SK-N-DZ (cell line): ENCODE measurements around the gene POLR1C. TPM values are rescaled to one million over a fixed set of nuclear protein-coding genes. Genes with fewer than 3 reads are reported as not detected.
A peak's percentile ranks its signal among the peaks of the same experiment; 100 is the strongest.
"Not testable (repeated sequence)": the region's sequence is repeated elsewhere in the genome, so short reads cannot be mapped to it uniquely, and the experiment has no call there.

Experiments used
- DNase-seq: peaks from one replicate; pipeline ENCODE4 v3.0.0-alpha.2; 2015; ENCODE audit warnings: low spot score
- polyA plus RNA-seq, 2 experiments: library from polyadenylated mRNA; depleted of rRNA; stranded (reverse); fragments of >200 nt; gene quantifications; 2 replicates each; pipeline ENCODE4 v1.2.3, GENCODE V29; 2014

POLR1C gene
- 42.1 and 53.5 TPM in 2 replicates for polyA plus RNA-seq (2014; cell fraction: cytosol; rRNA removed)
- 137 and 164 TPM in 2 replicates for polyA plus RNA-seq (2014; cell fraction: nucleus; rRNA removed)

- DNase-seq = peak; percentile 98
These were observed at the start of gene POLR1C, which contains the start of gene YIPF3 for GRCh38 chr6:43516697-43517504. Gene POLR1C, plus strand, starts transcription at chr6:43517089. Its CDS starts 21 bp downstream, at chr6:43517110. Gene YIPF3, minus strand, starts transcription at chr6:43516926. Its CDS starts 119 bp downstream, at chr6:43516807.

- not testable (repeated sequence) for DNase-seq
These were observed 49.6 kb upstream of the POLR1C start for GRCh38 chr6:43467265-43467664.

- no peak for DNase-seq
These were observed 49.1 kb upstream of the POLR1C start for GRCh38 chr6:43467752-43468151.

DNA sequence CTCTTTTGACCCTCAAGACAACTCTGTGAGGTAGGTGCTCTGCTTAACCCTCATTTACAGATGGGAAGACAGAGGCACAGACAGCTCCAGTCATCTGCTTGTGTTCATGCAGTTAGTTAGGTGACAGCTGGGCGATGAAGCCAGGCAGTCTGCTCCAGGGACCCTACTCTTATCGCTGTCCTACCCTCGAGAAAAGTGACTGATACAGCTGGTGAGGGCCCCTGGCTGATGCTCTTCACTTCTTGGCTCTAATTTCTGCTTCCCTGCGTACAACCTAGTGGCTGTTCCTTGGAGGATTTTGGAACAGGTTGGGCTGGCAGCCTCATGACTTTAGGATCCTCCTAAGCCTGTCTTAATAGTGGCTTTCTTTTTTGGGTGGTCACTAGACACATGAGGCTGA is 48.6 kb upstream of the POLR1C start:
- DNase-seq = no peak

DNA sequence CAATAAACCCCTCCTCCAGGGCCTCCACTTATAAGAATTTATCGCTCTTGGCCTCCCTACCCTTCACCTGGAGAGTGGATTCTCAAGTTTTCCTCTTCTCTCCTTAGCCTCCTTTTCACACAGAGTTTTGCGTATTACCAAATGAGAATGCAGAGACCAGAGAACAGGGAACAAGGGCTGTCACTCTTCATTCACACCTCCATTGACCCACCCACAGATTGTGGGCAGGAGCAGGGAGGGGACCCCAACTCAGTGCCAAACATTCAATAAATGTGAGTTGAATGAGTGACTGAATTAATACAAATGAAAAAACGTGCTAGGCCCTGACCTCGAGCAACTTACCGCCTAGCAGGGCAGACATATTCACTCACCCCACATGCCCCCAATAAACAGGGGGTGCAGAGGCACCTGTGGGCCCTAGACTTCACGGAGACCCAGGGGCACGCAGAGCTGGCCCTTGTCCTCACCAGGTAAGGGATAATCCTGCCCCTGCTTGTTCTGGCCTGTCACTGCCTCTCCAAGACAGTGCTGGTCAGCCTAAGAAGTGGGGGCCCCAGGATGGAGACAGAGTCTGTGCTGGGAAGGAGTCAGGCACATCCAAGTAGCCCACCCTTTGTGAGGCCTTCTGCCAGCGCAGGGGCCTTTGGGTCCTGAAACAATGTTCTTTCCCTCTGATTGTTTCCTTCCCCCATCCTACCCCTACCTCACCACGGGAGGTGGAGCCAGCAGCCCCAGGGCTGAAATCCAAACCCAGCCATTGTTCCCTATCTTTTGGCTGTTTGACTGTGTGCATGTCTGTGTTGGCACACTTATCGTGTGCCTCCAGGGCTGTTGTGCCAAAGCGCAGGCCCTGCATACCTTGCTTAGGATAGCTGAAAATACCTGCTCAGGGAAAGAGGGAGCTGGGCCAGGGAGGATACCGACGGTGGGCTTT is 47.9 kb upstream of the POLR1C start:
- DNase-seq = no peak

DNA sequence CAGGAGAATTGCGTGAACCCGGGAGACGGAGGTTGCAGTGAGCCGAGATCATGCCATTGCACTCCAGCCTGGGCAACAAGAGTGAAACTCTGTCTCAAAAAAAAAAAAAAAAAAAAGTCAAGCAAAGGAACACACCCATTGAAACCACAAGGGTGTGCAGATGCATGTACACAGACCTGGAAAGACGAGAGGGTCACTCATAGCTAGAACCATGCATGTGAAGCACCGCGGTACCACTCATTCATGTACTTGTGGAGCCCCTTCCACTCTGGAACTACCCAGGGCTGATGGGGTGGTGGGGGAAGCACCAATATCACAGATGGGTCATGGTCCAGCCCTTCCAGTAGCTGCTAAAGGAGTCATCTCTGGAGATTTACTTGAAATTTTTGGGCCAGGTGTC is 46.9 kb upstream of the POLR1C start:
- DNase-seq = no peak

DNA sequence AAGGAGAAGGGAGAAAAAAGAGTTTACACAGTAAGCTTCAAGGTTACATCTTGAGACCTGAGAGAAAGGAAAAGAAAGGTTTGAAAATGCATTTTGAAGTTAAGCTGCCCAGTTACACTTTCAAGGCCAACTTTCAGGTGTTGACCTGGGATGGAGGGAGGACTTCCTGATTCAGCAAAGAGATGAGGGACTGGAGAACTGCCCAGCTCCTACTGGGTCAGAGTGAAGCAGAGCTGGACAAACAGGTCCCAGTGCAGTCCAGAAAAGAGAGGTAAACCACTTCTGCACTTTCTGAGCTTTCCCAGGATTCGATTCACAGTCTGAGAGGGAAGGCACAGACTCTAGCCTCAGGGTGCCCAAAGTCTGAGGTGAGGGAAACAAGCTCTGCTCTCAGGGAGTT is 45.5 kb upstream of the POLR1C start:
- DNase-seq = no peak

DNA sequence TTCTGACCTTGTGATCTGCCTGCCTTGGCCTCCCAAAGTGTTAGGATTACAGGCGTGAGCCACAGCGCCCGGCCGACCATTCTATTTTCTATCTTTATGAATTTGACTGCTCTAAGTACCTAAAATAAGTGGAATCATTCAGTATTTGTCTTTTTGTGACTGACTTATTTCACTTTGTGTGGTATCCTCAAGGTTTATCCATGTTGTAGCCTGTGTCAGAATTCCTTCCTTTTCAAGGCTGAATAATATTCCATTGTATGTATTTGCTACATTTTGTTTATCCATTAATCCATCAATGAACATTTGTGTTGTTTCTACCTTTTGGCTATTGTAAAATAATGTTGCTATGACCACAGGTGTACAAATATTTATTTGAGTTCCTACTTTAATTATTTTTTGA is 44.4 kb upstream of the POLR1C start:
- DNase-seq = no peak

DNA sequence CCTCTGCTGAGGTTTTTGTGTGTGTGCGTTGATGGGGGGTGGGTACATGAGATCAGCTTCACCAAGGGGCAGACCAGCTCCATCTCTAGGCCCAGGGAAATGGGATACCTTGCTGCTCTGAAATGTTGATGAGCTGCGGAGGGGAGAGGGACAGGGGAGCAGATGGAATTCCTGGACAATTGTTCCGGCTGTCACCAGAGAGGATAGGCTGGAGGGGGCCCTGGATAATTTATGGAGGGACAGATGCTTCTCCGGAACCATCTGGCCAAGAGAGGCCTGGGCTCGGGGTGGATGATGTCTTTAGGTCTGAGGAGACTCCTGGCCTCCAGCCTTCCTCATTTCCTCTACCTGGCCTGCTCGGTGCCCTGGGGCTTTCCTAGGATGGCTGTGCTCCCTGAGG is 41.4 kb upstream of the POLR1C start:
- no peak for DNase-seq

DNA sequence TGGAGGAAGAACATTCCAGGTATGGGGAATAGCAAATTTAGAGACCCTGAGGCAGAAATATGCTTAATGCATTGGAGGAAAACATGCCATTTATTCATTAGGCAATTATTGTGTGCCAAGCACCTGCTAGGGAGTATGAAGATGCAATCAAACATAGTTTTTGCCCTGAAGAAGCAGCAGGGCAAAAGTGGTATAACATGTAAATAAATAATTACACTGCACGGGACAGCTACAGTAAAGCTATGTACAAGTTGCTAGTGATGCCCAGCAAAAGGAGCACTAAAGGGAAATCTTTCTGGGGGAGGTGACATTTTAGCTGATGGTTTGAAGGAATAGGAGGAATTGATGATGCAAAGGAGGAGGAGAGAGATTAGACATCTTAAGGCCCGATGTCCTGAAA is 40.1 kb upstream of the POLR1C start:
- DNase-seq = no peak

DNA sequence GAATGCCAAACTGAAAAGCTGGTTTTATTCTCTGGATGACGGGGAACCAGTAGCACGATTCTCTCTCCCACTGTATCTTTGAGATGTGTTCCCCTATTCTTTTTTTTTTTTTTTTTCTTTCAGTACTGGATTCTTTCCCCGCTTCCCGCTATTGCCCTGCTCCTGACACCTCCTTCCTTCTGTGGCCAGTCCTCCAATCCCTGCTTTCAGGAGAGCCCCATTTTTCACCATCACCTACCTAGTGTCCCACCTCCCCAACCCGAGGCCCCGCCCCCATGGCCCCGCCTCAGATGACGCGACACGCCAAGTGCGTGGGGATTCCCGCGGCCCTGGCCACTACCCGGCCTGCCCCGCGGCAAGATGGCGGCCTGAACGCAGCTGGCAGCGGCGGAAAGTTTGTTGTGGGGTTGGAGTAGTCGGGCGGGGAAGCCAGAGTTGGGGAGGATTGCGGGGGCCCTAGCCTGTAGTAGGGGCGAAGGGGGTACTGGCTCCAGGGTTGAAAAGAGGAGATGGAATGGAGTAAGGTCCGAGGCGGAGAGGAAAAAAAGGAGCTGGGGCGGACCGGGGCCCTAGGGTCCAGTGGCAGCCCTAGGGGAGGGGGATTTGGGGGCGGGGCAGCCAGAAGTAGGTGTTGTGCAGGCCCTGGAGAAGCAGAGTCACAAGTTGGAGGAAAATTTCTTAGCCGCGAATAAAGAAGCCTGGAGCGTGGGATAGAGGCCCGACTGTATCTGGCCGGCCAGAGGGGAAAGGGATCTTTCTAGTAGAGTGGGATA is 39.5 kb upstream of the POLR1C start, which contains the start of gene TJAP1:
TSS of gene TJAP1 (plus strand) at position 336 of the 773 bp plus-strand sequence. CDS start 21,432 bp downstream, outside the sequence.
- peak; percentile 84 for DNase-seq

DNA sequence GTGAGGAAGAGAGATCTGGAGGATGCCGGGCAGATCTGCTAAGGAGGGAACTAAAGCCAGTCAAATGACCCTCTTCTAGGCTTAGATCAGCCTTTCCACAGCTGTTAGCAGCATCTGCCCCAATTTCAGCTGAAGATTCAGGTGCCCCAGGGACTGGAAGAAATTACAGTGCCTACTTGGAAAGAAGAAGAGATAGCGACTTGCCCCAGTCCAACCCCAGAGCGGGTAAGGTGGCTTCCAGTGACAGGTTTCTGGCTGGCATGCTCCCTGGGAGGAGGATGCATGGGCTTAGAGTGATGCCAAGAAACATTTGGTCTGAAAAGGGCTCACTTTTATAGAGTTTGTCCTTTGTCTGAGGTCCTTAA is 38.9 kb upstream of the POLR1C start:
- no peak for DNase-seq

DNA sequence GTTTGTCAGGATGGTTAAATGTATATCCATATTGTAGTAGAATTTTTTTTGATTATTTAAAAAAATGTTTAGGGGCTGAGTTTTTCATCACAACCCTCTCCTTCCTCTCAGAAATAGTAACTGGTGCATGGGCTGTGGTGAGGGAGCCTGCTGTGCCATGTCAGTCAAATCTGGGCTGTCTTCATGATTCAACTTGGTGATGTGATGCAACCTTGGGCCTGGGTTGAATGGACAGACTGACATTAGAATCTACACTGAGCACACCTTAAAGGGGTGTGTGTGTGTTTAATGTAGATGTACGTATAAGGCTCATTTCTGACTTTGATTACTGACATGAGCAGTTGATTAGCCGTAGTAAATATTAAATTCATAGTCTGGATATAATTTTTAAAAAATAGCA is 35.8 kb upstream of the POLR1C start:
- no peak for DNase-seq

DNA sequence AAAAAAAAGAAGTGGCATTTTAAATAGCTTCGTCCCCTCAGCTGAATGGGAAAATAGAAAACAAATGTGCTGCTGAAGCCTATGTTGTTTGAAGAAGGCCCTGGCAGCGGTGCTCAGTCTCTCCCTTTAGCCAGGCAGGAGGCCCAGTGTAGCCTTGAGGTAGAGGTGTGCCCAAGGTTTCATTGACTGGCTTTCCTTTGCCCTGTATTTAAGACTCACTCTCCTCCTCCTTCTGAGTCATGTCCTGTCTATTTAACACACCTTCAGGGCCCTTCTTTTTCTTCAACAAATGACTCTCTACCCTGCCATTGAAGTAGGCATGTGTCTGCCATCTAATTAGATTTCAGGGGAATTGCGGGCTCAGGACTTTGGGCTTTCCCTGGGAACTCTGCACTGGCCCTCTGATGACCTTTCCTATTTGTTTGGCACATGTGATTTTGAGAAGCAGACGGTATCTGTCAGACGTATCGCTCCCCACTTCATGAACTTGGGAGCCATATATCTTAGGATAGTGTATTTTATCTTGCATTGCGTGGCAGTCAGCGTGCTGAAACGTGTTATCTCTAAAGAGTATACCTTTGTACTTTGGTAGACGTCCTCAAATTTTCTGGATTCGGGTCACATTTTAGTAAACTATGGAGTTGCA is 35.2 kb upstream of the POLR1C start:
- DNase-seq = no peak

DNA sequence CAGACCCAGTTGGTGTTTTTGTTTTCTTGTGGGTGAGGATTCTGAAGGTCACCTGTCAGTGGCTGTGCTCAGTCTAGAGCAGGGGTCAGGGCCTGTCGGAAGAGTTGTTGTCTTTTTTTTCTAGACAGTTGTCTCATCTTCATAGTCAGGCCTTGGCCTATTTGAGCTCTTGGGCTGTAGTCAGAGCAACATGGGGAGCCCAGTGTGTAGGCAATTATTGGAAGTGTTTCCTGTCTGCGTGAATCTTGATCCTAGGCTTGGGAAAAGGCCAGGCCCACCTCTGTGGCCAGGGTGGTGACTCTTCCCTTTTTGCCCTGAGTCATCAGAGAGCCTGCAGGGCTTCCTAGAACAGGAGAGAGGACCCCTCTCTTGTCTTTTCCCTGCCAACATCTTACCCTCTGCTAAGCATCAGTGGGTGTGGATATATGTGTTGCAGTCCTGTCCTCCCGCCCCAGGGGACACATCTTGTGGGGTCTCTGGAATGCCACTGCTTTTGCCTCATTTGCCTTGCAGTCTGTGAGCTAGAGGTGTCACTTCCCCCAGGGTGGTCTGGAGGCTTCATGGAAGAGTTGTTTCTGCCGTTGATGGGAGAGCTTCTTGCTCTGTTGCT is 28.1 kb upstream of the POLR1C start:
- DNase-seq = no peak

DNA sequence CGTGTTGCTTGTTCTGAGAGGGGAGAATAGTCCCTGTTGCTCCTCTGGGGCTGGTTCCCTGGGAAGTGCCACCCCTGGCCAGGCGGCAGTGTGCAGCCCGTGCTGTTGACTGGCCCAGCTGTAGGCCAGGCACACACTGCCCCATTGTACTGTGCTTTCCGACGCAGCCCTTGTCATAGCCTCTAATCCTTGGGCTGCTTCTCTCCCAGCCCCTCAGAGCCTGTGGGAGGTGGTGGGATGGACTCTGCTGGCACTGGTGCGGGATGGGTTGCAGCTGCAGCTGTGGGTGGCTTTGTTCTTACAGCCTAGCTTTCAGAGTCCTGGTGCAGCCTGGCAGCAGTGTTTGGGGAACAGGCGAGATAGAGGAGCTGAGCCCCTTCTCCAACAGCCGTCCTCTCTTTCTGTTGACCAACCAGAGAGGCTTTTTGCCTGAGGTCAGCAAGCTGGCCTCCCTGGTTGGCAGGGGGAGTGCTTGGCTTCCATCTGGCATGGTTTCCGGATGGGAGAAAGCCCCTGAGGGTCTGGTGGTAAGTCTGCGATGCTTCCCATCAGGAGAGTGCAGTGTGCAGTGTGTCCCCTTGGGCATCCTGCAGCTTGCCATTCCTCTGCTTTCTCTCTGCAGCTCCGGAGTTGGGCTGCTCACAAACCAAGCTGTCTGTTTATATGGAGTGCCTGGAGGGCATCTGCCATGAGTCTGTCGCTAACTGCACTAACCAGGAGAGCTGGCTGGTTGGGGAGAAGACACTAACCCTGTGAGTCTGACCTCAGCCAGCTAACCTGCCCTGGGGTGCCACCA is 27.4 kb upstream of the POLR1C start:
- no peak for DNase-seq

- DNase-seq = no peak
These were observed 26.4 kb upstream of the POLR1C start for GRCh38 chr6:43490523-43490939.

- no peak for DNase-seq
These were observed 24.9 kb upstream of the POLR1C start for GRCh38 chr6:43491750-43492661.

DNA sequence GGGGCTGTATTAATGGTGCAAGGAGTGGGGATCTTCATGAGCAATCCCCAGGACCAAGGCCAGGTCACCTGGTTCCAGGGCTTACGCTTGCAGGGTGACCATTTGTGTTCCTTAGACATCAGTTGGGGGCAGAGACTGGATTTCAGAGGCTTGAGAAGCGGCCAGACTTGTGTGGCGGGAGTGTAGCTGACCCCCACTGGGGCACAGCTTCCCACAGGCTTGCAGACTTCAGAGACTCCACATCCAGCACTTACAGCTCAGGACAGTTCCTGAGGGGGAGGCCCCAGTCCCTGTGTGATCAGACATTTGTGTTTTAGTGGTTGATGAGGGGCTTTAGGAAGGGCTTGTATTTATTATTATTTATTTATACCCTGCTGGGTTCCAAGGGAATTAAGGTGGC is 24.2 kb upstream of the POLR1C start:
- no peak for DNase-seq
